Kasumi-1 (cell line): ENCODE measurements around the gene WDR20.
"Not testable (repeated sequence)": the region's sequence is repeated elsewhere in the genome, so short reads cannot be mapped to it uniquely, and the experiment has no call there.

Experiments used
- DNase-seq, 2 experiments: peaks; one replicate each; lab custom pipeline; 2025; lab: John Stamatoyannopoulos, UW

Gene WDR20

GRCh38 chr14:102131741-102132140 lies 8.0 kb upstream of the WDR20 start:
- no peak for DNase-seq

GRCh38 chr14:102134021-102134420 lies 5.7 kb upstream of the WDR20 start:
- not testable (repeated sequence) for DNase-seq

- DNase-seq = not testable (repeated sequence)
Measured at GRCh38 chr14:102134719-102135118, 5.0 kb upstream of the WDR20 start.

- not testable (repeated sequence) for DNase-seq
Measured at GRCh38 chr14:102135456-102135855, 4.2 kb upstream of the WDR20 start.

- DNase-seq = peak in 1 of 2 experiments; percentile 50
Measured at GRCh38 chr14:102138535-102138934, 1.2 kb upstream of the WDR20 start.

- peak; percentile 74 to 79 for DNase-seq
Measured at GRCh38 chr14:102138961-102139285, 774 bp upstream of the WDR20 start.

- no peak for DNase-seq
Measured at GRCh38 chr14:102140027-102140749, 491 bp downstream of the WDR20 start.

- peak in 1 of 2 experiments; percentile 27 for DNase-seq
Measured at GRCh38 chr14:102140750-102141145, 1.1 kb downstream of the WDR20 start.

GRCh38 chr14:102141797-102142196 lies 2.1 kb downstream of the WDR20 start:
- DNase-seq = no peak

- no peak for DNase-seq
Measured at GRCh38 chr14:102144914-102145313, 5.2 kb downstream of the WDR20 start.

- no peak for DNase-seq
Measured at GRCh38 chr14:102145395-102145794, 5.7 kb downstream of the WDR20 start.

GRCh38 chr14:102146423-102146822 lies 6.7 kb downstream of the WDR20 start:
- no peak for DNase-seq

GRCh38 chr14:102150083-102150482 lies 10.4 kb downstream of the WDR20 start:
- DNase-seq = no peak

- no peak for DNase-seq
Measured at GRCh38 chr14:102150744-102151143, 11.0 kb downstream of the WDR20 start.

- not testable (repeated sequence) for DNase-seq
Measured at GRCh38 chr14:102151411-102151810, 11.7 kb downstream of the WDR20 start.

- DNase-seq = no peak
Measured at GRCh38 chr14:102154121-102154520, 14.4 kb downstream of the WDR20 start.

GRCh38 chr14:102154821-102155549 lies 15.3 kb downstream of the WDR20 start:
- DNase-seq = no peak

- no peak for DNase-seq
Measured at GRCh38 chr14:102157346-102157745, 17.6 kb downstream of the WDR20 start.

GRCh38 chr14:102158797-102159196 lies 19.1 kb downstream of the WDR20 start:
- DNase-seq = no peak

GRCh38 chr14:102159841-102160240 lies 20.1 kb downstream of the WDR20 start:
- DNase-seq = no peak

GRCh38 chr14:102162487-102162886 lies 22.8 kb downstream of the WDR20 start:
- no peak for DNase-seq

- peak; percentile 19 to 20 for DNase-seq
Measured at GRCh38 chr14:102164241-102164641, 24.5 kb downstream of the WDR20 start.

GRCh38 chr14:102164965-102165364 lies 25.3 kb downstream of the WDR20 start:
- DNase-seq = no peak

- DNase-seq = no peak
Measured at GRCh38 chr14:102170061-102170460, 30.4 kb downstream of the WDR20 start.
